ENCODE measurements around the gene ZNF654. TPM values are rescaled to one million over a fixed set of nuclear protein-coding genes. Genes with fewer than 3 reads are reported as not detected.

The ZNF654 gene
- polyA plus RNA-seq, 3 donors: 20.8 to 21.5 (median 20.9) TPM

DNA sequence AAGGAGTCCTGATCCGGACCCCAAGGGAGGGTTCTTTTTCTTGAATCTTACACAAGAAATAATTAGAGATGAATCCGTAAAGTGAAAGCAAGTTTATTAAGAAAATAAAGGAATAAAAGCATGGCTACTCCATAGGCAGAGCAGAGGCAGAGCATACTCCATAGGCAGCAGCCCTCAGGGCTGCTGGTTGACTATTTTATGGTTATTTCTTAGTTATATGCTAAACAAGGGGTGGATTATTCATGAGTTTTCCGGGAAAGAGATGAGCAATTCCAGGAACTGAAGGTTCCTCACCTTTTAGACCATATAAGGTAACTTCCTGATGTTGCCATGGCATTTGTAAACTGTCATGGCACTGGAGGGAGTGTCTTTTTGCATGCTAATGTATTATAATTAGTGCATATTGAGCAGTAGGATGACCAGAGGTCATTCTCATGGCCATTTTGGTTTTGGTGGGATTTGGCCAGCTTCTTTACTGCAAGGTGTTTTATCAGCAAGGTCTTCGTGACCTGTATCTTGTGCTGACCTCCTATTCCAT, 132.9 kb downstream of the ZNF654 start:
- DNase-seq (ENCODE audit: low read depth in 3 of 3, low spot score in 2 of 3): no peak

DNA sequence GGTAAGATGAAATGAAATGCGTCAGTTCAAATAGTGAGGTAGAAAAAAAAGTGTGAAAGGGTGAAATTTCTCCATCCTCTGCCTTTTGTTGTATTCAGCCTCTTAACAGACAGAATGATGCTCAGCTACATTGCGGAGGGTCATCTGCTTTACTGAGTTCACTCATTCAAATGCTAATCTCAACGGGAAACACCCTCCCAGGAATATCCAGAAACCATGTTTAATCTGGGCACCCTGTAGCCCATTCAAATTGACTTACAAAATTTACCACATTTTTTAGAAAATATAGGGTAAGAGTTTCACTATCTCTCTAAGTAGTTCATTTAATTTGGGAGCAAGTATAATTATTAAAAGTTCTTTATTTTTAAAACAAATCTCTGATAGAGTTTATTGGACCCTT, 133.6 kb downstream of the ZNF654 start:
- DNase-seq (ENCODE audit: low read depth in 3 of 3, low spot score in 2 of 3): no peak

Other genes starting within 250 kb of the ZNF654 start
- gene CGGBP1, start 250 bp upstream of the ZNF654 start, polyA plus RNA-seq (ENCODE audit: insufficient read length in 3 of 3): 100 to 1,000 TPM; 142 to 166 (median 149) TPM
- gene C3orf38, start 90.7 kb downstream of the ZNF654 start, polyA plus RNA-seq (ENCODE audit: insufficient read length in 3 of 3): 10 to 100 TPM; 29.0 to 30.7 (median 30.1) TPM